ENCODE data around the gene ROR2.
A peak's percentile ranks its signal among the peaks of the same experiment; 100 is the strongest.

ROR2 gene

DNA sequence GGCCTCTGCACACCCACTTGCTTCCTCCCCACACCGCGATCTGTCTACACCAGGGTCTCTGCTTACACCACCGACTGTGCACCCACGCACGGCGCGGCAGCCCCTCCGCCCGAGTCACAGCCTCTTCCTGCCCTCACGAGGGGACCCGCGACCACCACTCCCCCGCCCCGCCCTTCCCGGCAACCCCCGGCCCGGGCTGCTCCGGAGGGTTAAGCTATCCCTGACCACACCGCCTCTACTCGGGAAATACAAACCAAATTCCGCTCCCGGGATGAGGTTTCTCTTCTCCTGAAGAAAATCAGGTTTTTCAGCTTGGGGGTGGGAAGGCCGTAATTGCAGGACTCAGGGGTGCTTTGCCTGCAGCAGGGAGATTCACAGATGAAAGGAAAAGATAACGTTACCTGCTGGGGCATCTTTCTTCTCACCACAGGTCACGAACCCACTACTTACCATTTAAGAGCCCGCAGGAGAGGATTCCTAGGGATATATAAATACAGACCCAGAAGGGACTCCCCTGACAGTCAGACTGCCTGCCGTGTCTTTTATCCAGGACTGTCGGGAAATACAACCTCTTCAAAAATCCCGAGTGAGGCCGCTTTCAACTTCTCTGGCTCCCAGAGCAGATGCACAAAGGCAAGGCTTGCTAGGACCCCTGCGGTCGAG lies 63.5 kb downstream of the ROR2 start:
- no peak for DNase-seq (ENCODE audit: low read depth in 1 of 2, low spot score in 1 of 2)
- in situ Hi-C loops (cut with HindIII; ENCODE audit: low pct_unique_long_range_greater_than_20kb, low sequenced_read_pairs): no loop called here
- TF ChIP-seq JUND (IDR thresholded peaks at IDR 0.05; ENCODE audit: low read depth): no peak

DNA sequence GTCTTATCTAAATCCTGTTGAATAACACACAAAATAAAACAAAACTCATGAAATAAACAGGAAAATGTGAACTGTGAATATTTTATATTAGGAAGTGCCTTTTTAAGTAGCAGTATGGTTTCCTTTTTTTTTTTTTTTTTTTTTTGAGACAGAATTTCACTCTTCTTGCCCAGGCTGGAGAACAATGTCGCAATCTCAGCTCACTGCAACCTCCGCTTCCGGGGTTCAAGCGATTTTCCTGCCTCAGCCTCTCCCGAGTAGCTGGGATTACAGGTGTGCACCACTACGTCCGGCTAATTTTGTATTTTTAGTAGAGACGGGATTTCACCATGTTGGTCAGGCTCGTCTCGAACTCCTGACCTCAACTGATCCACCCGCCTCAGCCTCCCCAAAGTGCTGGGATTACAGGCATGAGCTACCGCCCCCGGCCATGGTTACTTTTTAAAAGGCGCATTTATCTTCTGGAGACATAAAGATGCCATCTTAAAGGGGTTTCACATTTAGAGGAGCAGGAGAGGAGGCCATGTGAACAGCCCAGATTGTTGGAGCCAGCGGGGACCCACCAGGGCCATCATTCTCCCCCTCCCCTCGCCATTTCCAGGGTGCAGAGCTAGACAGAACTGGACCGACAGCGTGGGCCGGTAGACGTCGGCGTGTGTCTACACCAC lies 64.1 kb downstream of the ROR2 start:
- in situ Hi-C loops (cut with HindIII; ENCODE audit: low pct_unique_long_range_greater_than_20kb, low sequenced_read_pairs): no loop called here
- no peak for DNase-seq (ENCODE audit: low read depth in 1 of 2, low spot score in 1 of 2)
- no peak for TF ChIP-seq JUND (IDR thresholded peaks at IDR 0.05; ENCODE audit: low read depth)

DNA sequence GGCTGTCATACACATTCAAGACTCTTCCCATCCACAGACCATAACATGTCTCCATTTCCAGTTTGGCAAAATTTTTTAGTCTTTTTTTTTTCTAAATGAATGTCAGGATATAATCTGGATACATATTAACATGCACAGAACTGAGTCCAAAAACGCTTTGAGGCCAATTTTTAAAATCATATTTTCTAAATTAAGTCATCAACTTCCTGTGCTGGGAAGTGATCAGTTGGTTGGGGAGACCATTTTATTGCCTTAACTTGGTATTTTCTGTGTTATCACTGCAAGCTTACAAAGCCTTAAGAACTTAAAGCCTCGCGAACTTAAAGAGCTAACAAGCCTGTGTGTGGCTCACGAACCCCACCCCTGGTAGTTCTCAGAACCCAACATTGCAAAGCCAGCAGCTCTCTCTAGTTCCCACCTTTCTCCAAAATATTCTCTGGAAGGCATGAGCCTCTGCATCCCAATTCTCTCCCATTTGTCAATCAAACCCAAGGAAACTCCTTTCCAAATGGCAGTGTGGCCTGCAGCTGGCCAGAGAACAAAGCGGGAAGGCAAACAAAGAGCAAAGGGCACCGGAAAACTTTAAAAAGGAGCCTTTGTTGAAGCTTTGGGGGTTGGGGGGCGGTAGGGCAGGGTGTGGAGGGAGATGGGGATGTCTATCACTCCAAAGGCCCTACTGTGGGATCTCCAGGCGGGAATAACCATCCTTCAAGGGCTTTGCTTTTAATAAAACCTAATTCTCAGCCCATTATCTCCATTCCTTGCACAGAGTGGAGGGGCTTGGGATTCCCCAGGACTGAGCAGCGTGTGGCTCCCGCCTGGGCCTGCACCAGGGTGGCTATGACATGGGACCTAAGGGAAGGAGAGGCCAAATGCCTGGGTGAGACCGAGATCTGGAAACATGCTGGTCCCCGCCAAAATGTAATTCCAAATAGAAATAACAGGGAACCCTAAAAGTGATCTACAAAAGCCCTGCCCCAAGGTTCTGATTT lies 65.0 kb downstream of the ROR2 start:
- no peak for DNase-seq (ENCODE audit: low read depth in 1 of 2, low spot score in 1 of 2)
- in situ Hi-C loops (cut with HindIII; ENCODE audit: low pct_unique_long_range_greater_than_20kb, low sequenced_read_pairs): no loop called here
- TF ChIP-seq JUND (IDR thresholded peaks at IDR 0.05; ENCODE audit: low read depth): no peak

DNA sequence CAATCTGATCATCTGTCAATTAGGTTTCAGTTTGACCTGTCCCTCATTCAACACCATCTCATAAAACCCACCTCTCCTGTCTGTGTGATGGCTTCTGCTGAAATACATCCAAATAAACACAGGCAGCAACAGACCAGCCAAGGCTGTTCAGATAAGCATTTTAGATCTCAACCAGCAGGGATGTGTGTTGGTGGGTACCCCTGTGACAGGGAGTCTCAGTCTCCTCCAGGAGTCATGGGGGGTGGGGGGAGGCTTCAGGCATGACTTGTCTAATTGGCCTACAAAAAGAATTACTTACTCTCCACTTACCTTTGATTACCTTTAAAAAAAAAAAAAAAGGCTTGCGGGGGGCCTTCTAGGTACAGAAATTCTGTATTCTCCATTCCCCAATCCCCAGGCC lies 65.9 kb downstream of the ROR2 start:
- no peak for TF ChIP-seq JUND (IDR thresholded peaks at IDR 0.05; ENCODE audit: low read depth)
- in situ Hi-C loops (cut with HindIII; ENCODE audit: low pct_unique_long_range_greater_than_20kb, low sequenced_read_pairs): no loop called here
- DNase-seq (ENCODE audit: low read depth in 1 of 2, low spot score in 1 of 2): no peak

DNA sequence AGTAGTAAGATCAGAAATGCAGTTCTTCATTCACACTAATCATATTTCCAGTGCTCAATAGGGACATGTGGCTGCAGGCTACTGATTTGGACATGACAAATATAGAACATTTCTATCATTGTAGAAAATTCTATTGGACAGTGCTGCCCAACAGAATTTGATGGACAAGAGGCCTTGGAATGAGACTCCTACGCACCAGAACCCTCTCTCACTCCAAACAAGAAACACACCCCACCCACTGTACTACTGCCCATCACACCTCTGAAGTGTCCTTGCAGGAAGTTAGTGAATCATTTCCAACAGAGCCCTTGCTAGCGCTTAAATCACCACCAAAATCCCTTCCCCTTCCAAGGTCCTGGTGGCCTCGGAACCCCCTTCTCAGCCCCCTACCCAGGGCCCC lies 66.5 kb downstream of the ROR2 start:
- DNase-seq (ENCODE audit: low read depth in 1 of 2, low spot score in 1 of 2): no peak
- TF ChIP-seq JUND (IDR thresholded peaks at IDR 0.05; ENCODE audit: low read depth): no peak
- in situ Hi-C loops (cut with HindIII; ENCODE audit: low pct_unique_long_range_greater_than_20kb, low sequenced_read_pairs): no loop called here

DNA sequence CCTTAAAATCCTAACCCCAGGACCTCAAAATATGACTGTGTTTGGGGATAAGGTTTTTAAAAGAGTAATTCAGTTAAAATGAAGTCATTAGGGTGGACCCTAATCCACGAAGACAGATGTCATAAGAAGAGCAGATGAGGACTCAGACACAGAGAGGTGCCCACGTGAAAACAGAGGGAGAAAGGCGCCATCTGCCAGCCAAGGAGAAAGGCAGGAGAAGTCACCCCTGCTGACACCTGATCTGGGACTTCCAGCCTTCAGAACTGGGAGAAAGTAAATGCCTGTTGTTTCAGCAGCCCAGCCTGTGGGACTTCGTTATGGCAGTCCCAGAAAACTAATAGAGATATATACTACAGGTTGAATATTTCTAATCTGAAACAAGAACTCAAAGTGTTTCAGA lies 67.4 kb downstream of the ROR2 start:
- no peak for TF ChIP-seq JUND (IDR thresholded peaks at IDR 0.05; ENCODE audit: low read depth)
- in situ Hi-C loops (cut with HindIII; ENCODE audit: low pct_unique_long_range_greater_than_20kb, low sequenced_read_pairs): no loop called here
- peak in 1 of 2 experiments; percentile 31 for DNase-seq (ENCODE audit: low read depth in 1 of 2, low spot score in 1 of 2)

DNA sequence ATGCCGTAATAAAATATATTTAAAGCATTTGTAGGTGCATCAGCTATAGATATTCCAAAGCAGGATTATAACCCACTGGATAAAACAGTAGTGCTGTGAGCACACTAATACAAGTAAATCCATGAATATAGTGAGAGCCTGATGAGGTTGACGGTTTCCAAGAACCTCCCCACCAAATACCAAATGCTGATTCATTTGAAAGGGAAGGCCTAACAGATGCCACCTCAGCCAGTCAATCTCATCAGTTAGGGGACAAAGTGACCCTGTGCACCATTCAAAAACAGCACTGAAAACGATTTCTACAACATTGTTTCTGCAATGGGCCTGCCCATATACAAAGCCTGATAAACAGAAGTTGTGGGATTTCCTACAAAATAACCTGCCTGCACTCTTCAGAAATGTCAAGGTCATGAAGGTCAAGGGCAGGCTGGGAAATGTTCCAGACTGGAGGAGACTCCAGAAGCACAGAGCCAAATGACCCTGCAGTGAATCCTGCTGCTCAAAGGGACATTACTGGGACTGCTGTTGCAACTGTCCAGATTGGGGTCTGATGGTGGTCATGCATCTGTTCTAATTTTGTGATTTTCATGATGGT lies 69.6 kb downstream of the ROR2 start:
- no peak for TF ChIP-seq JUND (IDR thresholded peaks at IDR 0.05; ENCODE audit: low read depth)
- DNase-seq (ENCODE audit: low read depth in 1 of 2, low spot score in 1 of 2): no peak
- in situ Hi-C loops (cut with HindIII; ENCODE audit: low pct_unique_long_range_greater_than_20kb, low sequenced_read_pairs): no loop called here

DNA sequence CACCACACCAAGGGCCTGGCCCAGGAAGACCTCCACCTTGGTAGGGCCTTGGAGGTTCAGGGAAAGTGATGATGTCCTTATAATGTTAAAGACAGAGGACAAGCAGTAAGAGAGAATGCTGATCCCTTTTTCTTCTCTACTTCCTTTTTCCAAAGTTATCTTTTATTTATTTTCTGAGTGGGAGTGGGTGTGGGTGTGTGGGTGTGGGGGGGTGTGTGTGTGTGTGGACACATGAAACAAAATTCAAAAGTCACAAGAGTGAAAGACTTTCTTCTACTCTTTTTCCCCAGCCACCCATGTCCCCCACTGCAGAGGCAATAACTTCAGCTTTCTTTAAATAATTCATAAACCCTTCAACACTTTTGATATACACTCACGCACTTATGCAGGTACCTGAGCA lies 70.8 kb downstream of the ROR2 start:
- in situ Hi-C loops (cut with HindIII; ENCODE audit: low pct_unique_long_range_greater_than_20kb, low sequenced_read_pairs): no loop called here
- DNase-seq (ENCODE audit: low read depth in 1 of 2, low spot score in 1 of 2): no peak
- no peak for TF ChIP-seq JUND (IDR thresholded peaks at IDR 0.05; ENCODE audit: low read depth)

DNA sequence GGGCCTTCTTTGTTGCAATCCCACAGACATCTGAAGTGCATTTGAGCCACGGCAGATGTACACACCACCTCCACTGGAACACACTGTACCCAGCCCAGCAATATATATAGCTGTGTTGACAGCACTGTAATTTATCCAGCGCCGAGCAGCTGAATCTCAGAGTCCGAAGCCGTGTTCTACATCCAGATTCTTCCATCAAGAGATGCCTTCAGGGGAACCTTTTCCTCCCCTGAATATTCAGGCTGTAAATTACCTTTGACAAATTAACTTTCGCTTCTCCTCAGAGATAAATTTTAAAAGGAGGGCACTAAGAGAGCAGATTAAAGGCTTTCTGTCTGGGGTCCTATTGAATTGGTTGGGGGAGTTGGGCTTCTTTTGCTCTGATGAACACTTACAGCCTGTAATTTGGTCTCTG lies 76.4 kb downstream of the ROR2 start:
- DNase-seq (ENCODE audit: low read depth in 1 of 2, low spot score in 1 of 2): no peak
- TF ChIP-seq JUND (IDR thresholded peaks at IDR 0.05; ENCODE audit: low read depth): no peak
- in situ Hi-C loops (cut with HindIII; ENCODE audit: low pct_unique_long_range_greater_than_20kb, low sequenced_read_pairs): no loop called here

DNA sequence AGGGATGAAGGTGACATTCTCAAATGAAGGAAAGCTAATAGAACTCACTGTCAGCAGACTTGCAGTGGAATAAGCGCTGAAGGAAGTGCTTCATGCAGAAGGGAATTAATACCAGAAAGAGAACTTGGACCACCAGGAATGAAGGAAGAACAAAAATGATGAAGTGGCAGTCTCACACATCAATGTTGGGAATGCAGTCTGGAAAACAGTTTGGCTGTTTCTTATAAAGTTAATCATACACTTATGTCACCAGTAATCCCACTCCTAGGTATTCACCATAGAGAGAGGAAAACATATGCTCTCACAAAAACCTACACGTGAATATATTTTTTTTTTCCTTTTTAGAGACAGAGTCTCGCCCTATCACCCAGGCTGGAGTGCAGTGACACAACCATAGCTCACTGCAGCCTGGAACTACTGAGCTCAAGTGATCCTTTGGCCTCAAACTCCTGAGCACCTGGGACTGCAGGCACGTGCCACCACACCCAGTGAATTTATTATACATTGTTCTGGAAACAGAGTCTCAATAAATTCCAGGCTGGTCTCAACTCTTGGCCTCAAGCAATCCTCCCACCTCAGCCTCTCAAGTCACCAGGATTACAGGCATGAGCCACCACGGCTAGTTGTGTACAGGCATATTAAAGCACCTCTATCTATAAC lies 81.2 kb downstream of the ROR2 start:
- in situ Hi-C loops (cut with HindIII; ENCODE audit: low pct_unique_long_range_greater_than_20kb, low sequenced_read_pairs): no loop called here
- no peak for TF ChIP-seq JUND (IDR thresholded peaks at IDR 0.05; ENCODE audit: low read depth)
- no peak for DNase-seq (ENCODE audit: low read depth in 1 of 2, low spot score in 1 of 2)

DNA sequence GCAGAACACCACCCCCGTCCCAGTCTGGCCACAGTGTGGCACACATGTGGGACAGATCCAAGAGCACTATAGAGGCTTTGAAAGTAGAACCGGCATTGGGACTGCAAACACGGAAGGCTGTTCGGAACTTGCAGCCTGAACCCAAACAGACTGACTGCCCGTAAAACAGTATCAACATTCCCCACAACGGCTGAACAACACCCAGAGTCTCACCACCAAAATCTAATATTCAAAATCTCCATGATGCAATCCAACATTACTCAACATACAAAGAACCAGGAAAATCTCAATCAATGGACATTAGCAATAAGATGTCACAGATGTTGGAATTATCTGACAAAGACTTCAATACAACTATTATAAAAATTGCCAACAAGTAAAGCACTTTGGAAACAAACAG lies 82.3 kb downstream of the ROR2 start:
- in situ Hi-C loops (cut with HindIII; ENCODE audit: low pct_unique_long_range_greater_than_20kb, low sequenced_read_pairs): no loop called here
- no peak for DNase-seq (ENCODE audit: low read depth in 1 of 2, low spot score in 1 of 2)
- TF ChIP-seq JUND (IDR thresholded peaks at IDR 0.05; ENCODE audit: low read depth): no peak

DNA sequence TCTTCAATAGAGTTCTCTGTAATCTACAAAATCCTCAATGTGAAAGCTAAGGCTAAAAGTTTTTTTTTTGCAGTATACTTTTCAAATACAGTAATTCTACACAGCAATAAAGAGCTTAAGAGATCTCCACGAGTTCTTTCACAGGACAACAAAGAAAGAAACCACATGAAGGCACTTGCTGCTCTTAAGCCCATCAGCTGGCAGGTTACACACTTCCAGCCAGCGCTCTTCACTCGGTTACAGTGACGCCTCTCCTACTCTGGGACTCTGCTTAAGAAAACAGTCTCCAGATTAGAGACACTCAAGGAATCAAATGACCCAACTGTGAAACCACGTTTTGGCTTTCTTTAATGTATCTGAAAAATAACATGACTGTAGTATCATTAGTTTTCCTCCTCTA lies 85.0 kb downstream of the ROR2 start:
- no peak for DNase-seq (ENCODE audit: low read depth in 1 of 2, low spot score in 1 of 2)
- in situ Hi-C loops (cut with HindIII; ENCODE audit: low pct_unique_long_range_greater_than_20kb, low sequenced_read_pairs): no loop called here
- TF ChIP-seq JUND (IDR thresholded peaks at IDR 0.05; ENCODE audit: low read depth): no peak

Data from T47D (cell line).